ENCODE measurements around the gene FOXM1.

The FOXM1 gene

GRCh38 chr12:2835691-2836403 lies 41.1 kb downstream of the FOXM1 start:
- H3K4me3 ChIP-seq (ENCODE audit: low read depth, low read length), result no peak overlapping the region
- no peaks in the 10 kb centered on the region for H3K27me3 ChIP-seq (ENCODE audit: control insufficient read depth, insufficient read depth, low read length)
- H3K27ac ChIP-seq (ENCODE audit: low read depth, low read length), result no peak overlapping the region
- H3K9me3 ChIP-seq (ENCODE audit: control insufficient read depth, insufficient read depth, low read length), result no peaks in the 10 kb centered on the region
- no peaks in the 10 kb centered on the region; the same call in 1 of the 2 replicates for H3K36me3 ChIP-seq (ENCODE audit: control insufficient read depth, insufficient read depth, low read length)
- no peak overlapping the region for H3K9ac ChIP-seq (ENCODE audit: low read depth, low read length)
- H3K4me1 ChIP-seq (ENCODE audit: control insufficient read depth, insufficient read depth, low read length), result peaks cover 17% of the 10 kb centered on the region

- Histone ChIP-seq H3K9ac (ENCODE audit: low read depth, low read length) (no peak within 1 kb of the TSS), H3K4me1 (ENCODE audit: control insufficient read depth, insufficient read depth, low read length) (peaks cover 17% of the 10 kb centered on the region), H3K36me3 (ENCODE audit: control insufficient read depth, insufficient read depth, low read length) (no peaks in the 10 kb centered on the region; the same call in none of the 2 replicates), H3K27me3 (ENCODE audit: control insufficient read depth, insufficient read depth, low read length) (no peaks in the 10 kb centered on the region), H3K9me3 (ENCODE audit: control insufficient read depth, insufficient read depth, low read length) (no peaks in the 10 kb centered on the region), H3K27ac (ENCODE audit: low read depth, low read length) (no peak within 1 kb of the TSS), H3K4me3 (ENCODE audit: low read depth, low read length) (peak within 1 kb of the TSS; percentile 28; the same call in 1 of the 2 replicates)
These were observed 42.1 kb downstream of the FOXM1 start, which contains the start of gene NRIP2 for GRCh38 chr12:2834581-2835491. TSS of gene NRIP2 (minus strand) at chr12:2835035. CDS start at chr12:2834983, 52 bp downstream.

- Histone ChIP-seq H3K27ac (ENCODE audit: low read depth, low read length) (no peak overlapping the region), H3K9ac (ENCODE audit: low read depth, low read length) (no peak overlapping the region), H3K4me3 (ENCODE audit: low read depth, low read length) (no peak overlapping the region), H3K36me3 (ENCODE audit: control insufficient read depth, insufficient read depth, low read length) (peaks cover 6% of the 10 kb centered on the region), H3K27me3 (ENCODE audit: control insufficient read depth, insufficient read depth, low read length) (no peaks in the 10 kb centered on the region), H3K9me3 (ENCODE audit: control insufficient read depth, insufficient read depth, low read length) (no peaks in the 10 kb centered on the region), H3K4me1 (ENCODE audit: control insufficient read depth, insufficient read depth, low read length) (peaks cover 17% of the 10 kb centered on the region)
These were observed 43.2 kb downstream of the FOXM1 start for GRCh38 chr12:2833810-2834209.

- H3K27me3 ChIP-seq (ENCODE audit: control insufficient read depth, insufficient read depth, low read length), result no peaks in the 10 kb centered on the region
- peaks cover 17% of the 10 kb centered on the region for H3K4me1 ChIP-seq (ENCODE audit: control insufficient read depth, insufficient read depth, low read length)
- no peak overlapping the region for H3K27ac ChIP-seq (ENCODE audit: low read depth, low read length)
- H3K4me3 ChIP-seq (ENCODE audit: low read depth, low read length), result no peak overlapping the region
- H3K36me3 ChIP-seq (ENCODE audit: control insufficient read depth, insufficient read depth, low read length), result peaks cover 8% of the 10 kb centered on the region
- no peak overlapping the region for H3K9ac ChIP-seq (ENCODE audit: low read depth, low read length)
- H3K9me3 ChIP-seq (ENCODE audit: control insufficient read depth, insufficient read depth, low read length), result no peaks in the 10 kb centered on the region
These were observed 43.6 kb downstream of the FOXM1 start for GRCh38 chr12:2833327-2833726.

GRCh38 chr12:2832550-2833127 lies 44.3 kb downstream of the FOXM1 start:
- H3K9ac ChIP-seq (ENCODE audit: low read depth, low read length), result no peak overlapping the region

GRCh38 chr12:2829275-2829674 lies 47.7 kb downstream of the FOXM1 start:
- peaks cover 46% of the 10 kb centered on the region for H3K36me3 ChIP-seq (ENCODE audit: control insufficient read depth, insufficient read depth, low read length)
- no peak overlapping the region for H3K4me3 ChIP-seq (ENCODE audit: low read depth, low read length)
- no peaks in the 10 kb centered on the region for H3K9me3 ChIP-seq (ENCODE audit: control insufficient read depth, insufficient read depth, low read length)

More at GRCh38 chr12:2832550-2833127, 44.3 kb downstream of the FOXM1 start:
- H3K36me3 ChIP-seq (ENCODE audit: control insufficient read depth, insufficient read depth, low read length), result peaks cover 15% of the 10 kb centered on the region
- no peak overlapping the region for H3K27ac ChIP-seq (ENCODE audit: low read depth, low read length)
- H3K4me1 ChIP-seq (ENCODE audit: control insufficient read depth, insufficient read depth, low read length), result peaks cover 17% of the 10 kb centered on the region
- H3K27me3 ChIP-seq (ENCODE audit: control insufficient read depth, insufficient read depth, low read length), result no peaks in the 10 kb centered on the region
- no peaks in the 10 kb centered on the region for H3K9me3 ChIP-seq (ENCODE audit: control insufficient read depth, insufficient read depth, low read length)
- no peak overlapping the region for H3K4me3 ChIP-seq (ENCODE audit: low read depth, low read length)

GRCh38 chr12:2826721-2827515 lies 50.1 kb downstream of the FOXM1 start:
- H3K36me3 ChIP-seq (ENCODE audit: control insufficient read depth, insufficient read depth, low read length), result peaks cover 70% of the 10 kb centered on the region
- peak overlapping the region; percentile 10 for H3K27ac ChIP-seq (ENCODE audit: low read depth, low read length)

More at GRCh38 chr12:2829275-2829674, 47.7 kb downstream of the FOXM1 start:
- H3K9ac ChIP-seq (ENCODE audit: low read depth, low read length), result no peak overlapping the region
- H3K27ac ChIP-seq (ENCODE audit: low read depth, low read length), result no peak overlapping the region
- H3K27me3 ChIP-seq (ENCODE audit: control insufficient read depth, insufficient read depth, low read length), result no peaks in the 10 kb centered on the region
- peaks cover 22% of the 10 kb centered on the region for H3K4me1 ChIP-seq (ENCODE audit: control insufficient read depth, insufficient read depth, low read length)

GRCh38 chr12:2826036-2826435 lies 50.9 kb downstream of the FOXM1 start:
- no peaks in the 10 kb centered on the region for H3K9me3 ChIP-seq (ENCODE audit: control insufficient read depth, insufficient read depth, low read length)
- no peaks in the 10 kb centered on the region for H3K27me3 ChIP-seq (ENCODE audit: control insufficient read depth, insufficient read depth, low read length)
- H3K9ac ChIP-seq (ENCODE audit: low read depth, low read length), result no peak overlapping the region
- no peak overlapping the region for H3K4me3 ChIP-seq (ENCODE audit: low read depth, low read length)
- H3K4me1 ChIP-seq (ENCODE audit: control insufficient read depth, insufficient read depth, low read length), result peaks cover 21% of the 10 kb centered on the region
- H3K36me3 ChIP-seq (ENCODE audit: control insufficient read depth, insufficient read depth, low read length), result peaks cover 79% of the 10 kb centered on the region
- no peak overlapping the region for H3K27ac ChIP-seq (ENCODE audit: low read depth, low read length)

More at GRCh38 chr12:2826721-2827515, 50.1 kb downstream of the FOXM1 start:
- Histone ChIP-seq H3K9ac (ENCODE audit: low read depth, low read length) (no peak overlapping the region), H3K9me3 (ENCODE audit: control insufficient read depth, insufficient read depth, low read length) (no peaks in the 10 kb centered on the region), H3K27me3 (ENCODE audit: control insufficient read depth, insufficient read depth, low read length) (no peaks in the 10 kb centered on the region), H3K4me3 (ENCODE audit: low read depth, low read length) (no peak overlapping the region), H3K4me1 (ENCODE audit: control insufficient read depth, insufficient read depth, low read length) (peaks cover 21% of the 10 kb centered on the region)

- no peak overlapping the region for H3K4me3 ChIP-seq (ENCODE audit: low read depth, low read length)
- H3K36me3 ChIP-seq (ENCODE audit: control insufficient read depth, insufficient read depth, low read length), result peaks cover 86% of the 10 kb centered on the region
- no peaks in the 10 kb centered on the region for H3K9me3 ChIP-seq (ENCODE audit: control insufficient read depth, insufficient read depth, low read length)
- H3K27me3 ChIP-seq (ENCODE audit: control insufficient read depth, insufficient read depth, low read length), result no peaks in the 10 kb centered on the region
- H3K9ac ChIP-seq (ENCODE audit: low read depth, low read length), result no peak overlapping the region
- H3K4me1 ChIP-seq (ENCODE audit: control insufficient read depth, insufficient read depth, low read length), result peaks cover 23% of the 10 kb centered on the region
- H3K27ac ChIP-seq (ENCODE audit: low read depth, low read length), result peak overlapping the region; percentile 79
These were observed 51.8 kb downstream of the FOXM1 start for GRCh38 chr12:2825132-2825531.

- Histone ChIP-seq H3K4me1 (ENCODE audit: control insufficient read depth, insufficient read depth, low read length) (peaks cover 25% of the 10 kb centered on the region), H3K36me3 (ENCODE audit: control insufficient read depth, insufficient read depth, low read length) (peaks cover 91% of the 10 kb centered on the region), H3K9me3 (ENCODE audit: control insufficient read depth, insufficient read depth, low read length) (no peaks in the 10 kb centered on the region), H3K4me3 (ENCODE audit: low read depth, low read length) (no peak overlapping the region), H3K27me3 (ENCODE audit: control insufficient read depth, insufficient read depth, low read length) (no peaks in the 10 kb centered on the region), H3K9ac (ENCODE audit: low read depth, low read length) (no peak overlapping the region), H3K27ac (ENCODE audit: low read depth, low read length) (peak overlapping the region; percentile 79)
These were observed 52.4 kb downstream of the FOXM1 start for GRCh38 chr12:2824541-2824940.

Data from HUES48 (cell line).